Measurements from ENCODE around the gene FRS3.
A peak's percentile ranks its signal among the peaks of the same experiment; 100 is the strongest.
"Not testable (repeated sequence)": the region's sequence is repeated elsewhere in the genome, so short reads cannot be mapped to it uniquely, and the experiment has no call there.

Gene FRS3

DNA sequence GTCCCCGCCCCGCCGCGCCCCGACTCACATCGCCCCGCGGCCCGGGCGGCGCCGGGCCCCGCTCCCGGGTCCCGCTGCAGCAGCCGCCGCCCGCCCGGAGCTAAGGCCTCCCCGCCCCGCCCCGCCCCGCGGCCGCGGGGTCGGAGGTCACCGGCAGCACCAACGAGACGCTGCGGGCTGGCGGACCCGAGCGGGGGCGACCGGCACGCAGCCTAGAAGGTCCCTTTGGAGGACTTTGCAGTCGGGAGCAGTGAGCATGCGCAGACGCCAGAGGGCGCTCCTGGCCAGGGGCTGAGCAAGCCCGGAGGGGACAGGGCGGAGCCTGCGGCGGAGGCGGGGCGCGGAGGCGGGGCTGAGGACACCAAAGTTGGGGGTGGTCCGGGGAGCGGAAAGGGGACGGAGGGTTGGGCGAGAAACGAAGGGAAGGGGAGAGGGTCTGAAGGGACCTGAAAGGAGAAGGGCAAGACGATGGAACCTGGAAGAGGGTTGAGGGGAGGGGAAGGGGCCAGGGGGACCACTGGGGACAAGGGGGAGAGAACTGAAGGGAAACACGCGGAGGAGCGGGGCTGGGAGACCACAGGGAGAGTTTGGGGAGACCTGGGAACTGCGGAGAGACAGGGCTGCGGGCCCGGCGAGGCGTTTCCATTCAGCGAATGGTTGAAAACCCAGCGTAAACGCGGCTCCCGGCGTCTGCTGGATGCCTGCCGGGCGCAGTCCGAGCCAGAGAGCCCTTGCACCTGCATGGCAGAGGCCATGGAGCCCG, at the start of gene FRS3:
TSS of gene FRS3 (minus strand) at position 113 of the 763 bp plus-strand sequence. CDS start 2,913 bp downstream, outside the sequence.
- peak; percentile 100 for DNase-seq

DNA sequence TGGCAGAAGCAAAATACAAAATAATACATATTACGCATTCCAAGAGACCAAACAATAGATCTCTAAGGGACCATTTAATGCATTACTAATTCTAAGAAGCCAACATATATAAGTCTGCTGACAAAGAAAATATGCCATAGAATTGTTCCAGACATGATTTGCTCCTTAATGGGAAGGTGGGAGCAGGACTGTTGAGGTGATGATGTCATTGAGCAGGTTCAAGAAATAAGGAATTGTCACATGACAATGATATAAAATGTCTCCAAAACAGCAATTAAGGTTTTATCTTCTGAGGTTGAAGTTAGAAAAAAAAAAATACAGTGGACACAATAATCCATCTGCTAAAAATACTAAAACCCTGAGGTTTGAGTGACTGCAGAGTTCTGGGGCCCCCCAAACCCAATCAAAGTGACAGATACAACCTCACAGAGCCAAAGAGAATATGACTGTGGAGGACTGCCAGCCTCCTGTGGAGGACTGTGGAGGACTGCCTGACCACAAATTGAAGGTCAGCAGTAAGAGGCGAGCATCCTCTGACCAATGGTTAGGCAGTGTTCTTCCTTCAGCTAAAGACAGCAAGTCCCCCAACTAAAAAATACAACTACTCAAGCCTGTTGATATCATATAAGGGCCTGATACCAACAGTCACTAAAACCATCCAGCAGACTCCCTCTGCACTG, 46.8 kb upstream of the FRS3 start:
- DNase-seq = no peak

- no peak for DNase-seq
Measured at GRCh38 chr6:41824571-41825569, 45.2 kb upstream of the FRS3 start.

GRCh38 chr6:41823178-41823577, 43.5 kb upstream of the FRS3 start:
- no peak for DNase-seq

DNA sequence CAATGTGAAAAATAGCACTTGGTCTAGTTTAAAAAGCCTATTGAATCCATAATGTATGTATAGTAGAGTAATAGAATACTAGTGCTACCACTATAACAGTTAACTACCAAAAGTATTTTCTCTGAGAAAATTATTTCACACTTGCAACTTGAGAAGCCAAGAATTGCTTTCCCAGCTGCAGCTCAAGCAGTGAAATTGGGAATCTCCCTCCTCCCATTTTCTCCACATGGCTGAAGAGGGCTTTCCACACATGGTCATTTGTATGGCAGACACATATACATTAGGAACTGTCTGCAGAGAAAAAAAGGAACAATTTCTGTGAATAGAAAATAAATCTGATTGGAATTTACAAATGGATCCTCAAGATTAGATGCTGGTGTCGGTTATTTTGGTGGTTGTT, 42.3 kb upstream of the FRS3 start:
- no peak for DNase-seq

GRCh38 chr6:41821266-41821665, 41.6 kb upstream of the FRS3 start:
- no peak for DNase-seq

- DNase-seq = no peak
Measured at GRCh38 chr6:41818271-41819054, 38.8 kb upstream of the FRS3 start.

DNA sequence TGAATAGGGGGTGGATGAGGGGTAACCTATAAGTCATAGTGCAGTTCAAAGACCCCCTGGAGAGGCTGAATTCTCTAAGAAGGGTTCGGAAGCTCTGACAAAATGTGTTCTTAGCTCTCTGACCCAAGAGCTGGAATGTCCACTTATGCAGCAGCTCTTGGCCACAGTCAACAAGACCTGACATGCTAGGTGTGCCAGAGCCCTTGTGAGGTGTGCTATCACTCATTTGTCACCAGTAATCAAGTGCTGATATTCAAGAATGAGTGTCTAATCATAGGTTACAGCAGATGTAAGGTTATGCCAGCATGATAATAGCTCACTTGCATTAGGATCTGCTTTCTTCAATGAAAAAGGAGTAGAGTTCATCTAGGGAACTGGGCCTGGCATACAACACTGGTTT, 35.9 kb upstream of the FRS3 start:
- no peak for DNase-seq

- DNase-seq = no peak
Measured at GRCh38 chr6:41814629-41815028, 34.9 kb upstream of the FRS3 start.

- DNase-seq = no peak
Measured at GRCh38 chr6:41813956-41814355, 34.3 kb upstream of the FRS3 start.

GRCh38 chr6:41813469-41813868, 33.8 kb upstream of the FRS3 start:
- no peak for DNase-seq

DNA sequence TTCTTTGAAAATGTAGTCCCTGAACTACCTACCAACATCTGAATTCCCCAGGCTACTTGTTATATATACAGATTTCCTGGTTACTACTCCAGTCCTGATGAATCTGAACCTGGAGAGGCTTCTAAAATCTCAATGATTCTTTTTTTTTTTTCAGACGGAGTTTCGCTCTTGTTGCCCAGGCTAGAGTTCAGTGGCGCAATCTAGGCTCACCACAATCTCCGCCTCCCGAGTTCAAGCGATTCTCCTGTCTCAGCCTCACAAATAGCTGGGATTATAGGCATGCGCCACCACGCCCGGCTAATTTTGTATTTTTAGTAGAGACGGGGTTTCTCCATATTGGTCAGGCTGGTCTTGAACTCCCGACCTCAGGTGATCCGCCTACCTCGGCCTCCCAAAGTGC, 32.2 kb upstream of the FRS3 start:
- DNase-seq = not testable (repeated sequence)

DNA sequence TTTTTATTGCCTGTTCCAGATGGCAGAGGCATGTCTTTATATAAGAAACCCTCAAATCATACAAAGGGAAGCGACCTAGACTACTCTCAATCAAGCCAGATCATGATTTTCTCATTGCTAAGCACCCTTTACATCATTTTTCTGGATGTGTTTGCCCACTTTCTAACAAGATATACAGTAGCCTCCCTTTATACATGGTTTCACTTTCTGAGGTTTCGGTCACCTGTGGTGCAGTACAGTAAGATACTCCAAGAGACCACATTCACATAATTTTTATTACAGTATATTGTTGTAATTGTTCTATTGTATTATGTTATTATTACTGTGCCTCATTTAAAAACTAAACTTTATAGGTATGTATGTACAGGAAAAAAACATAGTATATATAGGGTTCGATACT, 31.4 kb upstream of the FRS3 start:
- DNase-seq = no peak

DNA sequence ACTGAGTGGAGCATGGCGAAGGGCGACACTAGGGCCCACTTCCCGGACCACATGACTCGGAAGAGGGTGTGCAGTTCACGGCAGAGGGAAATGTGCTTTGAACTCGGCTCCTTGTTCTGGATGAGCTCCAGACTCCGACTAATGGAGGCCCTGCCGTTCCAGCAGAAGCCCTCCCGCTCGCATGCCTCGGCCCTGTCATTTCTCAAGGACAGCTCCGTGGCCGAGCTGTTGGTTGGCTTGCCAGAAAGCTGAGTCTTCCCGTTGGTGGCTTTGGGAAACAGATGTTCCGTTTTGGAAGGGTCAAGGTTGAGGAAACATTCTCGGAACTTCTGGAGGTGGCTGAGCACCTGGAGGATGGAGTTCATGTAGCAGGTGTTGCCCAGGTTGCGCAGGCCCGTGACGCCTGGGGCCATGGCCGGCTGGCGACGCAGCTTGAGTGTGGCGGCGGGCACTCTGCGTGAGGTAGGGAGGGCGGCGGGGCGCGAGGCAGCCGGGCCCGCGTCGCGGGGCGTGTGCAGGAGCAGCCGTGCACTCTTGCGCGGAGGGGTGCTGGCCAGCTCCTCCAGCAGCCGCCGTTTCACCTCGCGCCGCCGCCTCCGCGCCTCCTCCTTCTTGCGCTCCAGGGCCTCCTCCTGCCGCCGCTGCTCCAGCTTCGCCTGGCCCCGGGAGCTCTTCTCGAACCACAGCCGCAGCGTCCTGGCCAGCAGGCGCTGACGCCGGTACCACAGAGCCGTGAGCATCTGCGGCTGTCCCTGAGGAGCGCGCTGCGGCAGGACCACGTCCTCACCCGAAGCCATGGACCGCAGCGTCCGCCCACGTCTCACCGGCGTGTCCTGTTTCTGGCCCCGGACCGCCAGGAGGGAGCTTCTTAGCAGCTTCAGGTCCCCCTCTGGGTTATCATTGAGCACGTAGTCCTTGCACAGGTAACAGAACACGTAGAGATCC, 26.4 kb upstream of the FRS3 start:
- no peak for DNase-seq

DNA sequence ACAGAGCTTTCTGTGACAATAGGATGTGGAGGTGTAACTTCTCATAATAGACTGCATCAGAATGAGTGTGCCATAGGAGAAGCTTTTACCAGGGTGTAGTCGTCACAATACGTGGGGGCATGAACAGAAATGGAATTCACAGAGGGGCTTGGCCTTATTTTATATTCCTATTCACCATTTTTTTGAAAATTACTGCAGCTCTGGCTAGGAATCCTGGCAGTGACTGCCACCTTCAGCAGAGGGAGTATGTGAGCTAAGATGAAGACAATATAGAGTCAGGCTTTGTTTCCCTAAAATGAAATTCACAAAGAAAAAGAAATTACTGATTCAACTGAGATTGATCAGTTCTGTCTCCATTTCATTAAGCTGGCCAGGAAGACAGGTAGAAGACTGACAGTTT, 21.7 kb upstream of the FRS3 start:
- DNase-seq = no peak

DNA sequence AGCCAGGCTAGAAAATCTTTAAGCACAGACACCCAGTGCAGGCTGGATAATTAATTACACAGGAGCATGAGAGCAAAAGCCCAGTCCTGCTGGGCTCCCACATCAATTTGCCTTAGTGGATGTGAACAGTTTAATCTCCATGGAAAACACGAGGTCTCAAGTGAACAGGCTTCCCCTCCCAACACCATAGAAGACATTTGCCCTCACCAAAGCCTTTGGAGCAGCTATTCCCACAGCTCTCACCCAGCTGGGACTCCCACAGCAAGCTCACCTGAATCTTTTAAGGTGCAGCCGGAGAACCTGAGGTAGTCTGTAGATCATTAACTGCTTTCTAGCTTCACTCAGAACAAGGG, 19.8 kb upstream of the FRS3 start:
- DNase-seq = no peak

DNA sequence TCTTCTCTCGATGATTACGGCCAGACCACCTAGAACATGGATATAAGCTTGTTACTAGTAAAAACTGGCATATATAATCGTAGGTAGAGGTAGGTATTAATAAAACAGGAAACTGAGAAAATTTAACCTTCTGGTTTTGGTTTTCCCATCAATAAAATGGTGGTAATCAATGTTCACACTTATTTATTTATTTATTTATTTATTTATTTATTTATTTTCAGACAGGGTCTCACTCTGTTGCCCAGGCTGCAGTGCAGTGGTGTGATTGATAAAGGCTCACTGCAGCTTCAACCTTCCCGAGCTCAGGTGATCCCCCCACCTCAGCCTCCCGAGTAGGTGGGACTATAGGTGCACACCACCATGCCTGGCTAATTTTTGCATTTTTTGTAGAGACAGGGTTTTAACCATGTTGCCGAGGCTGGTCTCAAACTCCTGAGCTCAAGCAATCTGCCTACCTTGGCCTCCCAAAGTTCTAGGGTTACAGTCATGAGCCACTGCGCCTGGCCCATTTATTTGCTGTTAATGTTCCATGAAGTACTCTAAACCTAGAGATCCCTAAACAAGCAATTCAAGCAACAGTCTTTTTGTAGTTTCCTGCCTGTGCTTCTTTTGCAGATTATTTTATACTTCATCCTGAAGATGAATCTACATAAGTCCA, 19.3 kb upstream of the FRS3 start:
- DNase-seq = no peak

GRCh38 chr6:41796474-41796873, 16.8 kb upstream of the FRS3 start:
- DNase-seq = no peak

DNA sequence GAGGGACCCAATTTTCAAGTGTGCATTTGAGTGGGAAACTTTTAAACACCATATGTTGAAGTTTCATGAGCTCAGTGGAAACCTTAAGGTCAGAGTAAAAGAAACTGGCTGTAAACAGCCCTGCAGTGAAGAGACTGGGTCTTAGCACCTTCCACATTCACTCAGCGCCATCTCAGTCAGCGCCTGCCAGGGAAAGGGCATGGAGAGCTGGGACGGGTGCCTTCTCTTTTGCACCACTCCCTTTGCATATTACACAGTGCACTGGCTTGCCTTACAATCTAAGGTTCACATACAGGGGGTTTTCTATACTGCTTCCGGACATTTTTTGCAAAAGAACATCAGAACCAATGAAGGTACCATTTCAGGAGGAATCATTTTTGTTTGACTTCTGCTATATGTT, 12.3 kb upstream of the FRS3 start:
- no peak for DNase-seq

DNA sequence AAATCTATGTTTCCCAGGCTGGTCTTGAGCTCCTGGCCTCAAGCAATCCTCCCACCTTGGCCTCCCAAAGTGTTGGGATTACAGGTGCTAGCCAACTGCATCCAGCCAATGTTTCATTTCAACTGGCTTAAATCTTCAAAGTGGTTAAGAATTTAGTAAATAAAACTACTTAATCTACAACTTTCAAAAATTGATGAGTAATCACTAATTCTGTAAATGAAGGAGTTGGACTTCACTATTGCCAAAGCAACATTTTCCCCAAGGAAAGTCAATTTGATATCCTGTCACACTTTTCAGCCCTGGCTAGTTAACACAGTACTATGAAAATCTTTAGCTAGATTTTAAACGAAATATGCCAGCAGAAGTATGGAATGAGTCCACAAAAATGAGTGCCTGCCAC, 11.6 kb upstream of the FRS3 start:
- DNase-seq = no peak

- DNase-seq = no peak
Measured at GRCh38 chr6:41790045-41790444, 10.3 kb upstream of the FRS3 start.
